Spleen (tissue), 11 donors: ENCODE measurements around the gene SDK1. TPM values are rescaled to one million over a fixed set of nuclear protein-coding genes. Genes with fewer than 3 reads are reported as not detected.

Experiments used
- DNase-seq: peaks from one replicate; pipeline ENCODE4 v3.0.0-alpha.2; 2020
- H3K27ac ChIP-seq, 8 donors: fragments of 200-600 bp; sonication (generic) in 7 of 8; 1 replicate in 4 of 8; 2 replicates in 4 of 8; pipeline versions ENCODE4 v1.5.0 to v1.8.0; 2016 to 2021; ENCODE audit warnings: inconsistent platforms in 4 of 8, mild to moderate bottlenecking in 4 of 8, moderate library complexity in 1 of 8
- H3K27me3 ChIP-seq, 7 donors: fragments of 200-600 bp; sonication (generic) in 6 of 7; replicated peaks in 1 of 7; 1 replicate in 4 of 7; 2 replicates in 3 of 7; pipeline versions ENCODE4 v1.5.0 to v1.8.0; 2016 to 2021; ENCODE audit warnings: inconsistent platforms in 3 of 7, mild to moderate bottlenecking in 1 of 7
- H3K36me3 ChIP-seq, 6 donors: fragments of 200-600 bp; sonication (generic) in 5 of 6; 1 replicate in 4 of 6; 2 replicates in 2 of 6; pipeline versions ENCODE4 v1.5.0 to v1.8.0; 2016 to 2021; ENCODE audit warnings: inconsistent platforms in 2 of 6
- H3K4me1 ChIP-seq, 6 donors: fragments of 200-600 bp; sonication (generic) in 5 of 6; 1 replicate in 3 of 6; 2 replicates in 3 of 6; pipeline versions ENCODE4 v1.5.0 to v1.8.0; 2016 to 2021; ENCODE audit warnings: inconsistent platforms in 3 of 6
- H3K4me3 ChIP-seq, 8 donors: fragments of 200-600 bp; sonication (generic) in 7 of 8; 1 replicate in 4 of 8; 2 replicates in 4 of 8; pipeline versions ENCODE4 v1.5.0 to v1.8.0; 2016 to 2021; ENCODE audit warnings: inconsistent platforms in 4 of 8, mild to moderate bottlenecking in 4 of 8, moderate library complexity in 2 of 8
- H3K9me3 ChIP-seq, 8 donors: fragments of 200-600 bp; sonication (generic) in 7 of 8; 1 replicate in 4 of 8; 2 replicates in 4 of 8; pipeline versions ENCODE4 v1.5.0 to v1.8.0; 2016 to 2021; ENCODE audit warnings: inconsistent platforms in 4 of 8
- POLR2A ChIP-seq, 3 donors: fragments of 450-650 bp; IDR thresholded peaks; one replicate each; pipeline ENCODE4 v1.5.1; 2017; ENCODE audit warnings: antibody characterized with exemption in 3 of 3, mild to moderate bottlenecking in 1 of 3
- POLR2AphosphoS5 ChIP-seq, 3 donors: sonication (generic); formaldehyde crosslinking; IDR thresholded peaks; one replicate each; pipeline ENCODE4 v1.5.1; 2017; ENCODE audit warnings: antibody characterized with exemption in 3 of 3
- WGBS, 5 donors: extraction: QIAGEN DNeasy Blood & Tissue Kit in 3 of 5; methylation state at CpG; one replicate each; pipeline versions ENCODE4 v1.1.5 to v1.1.7; 2013 to 2018; 5-methylcytosine and 5-hydroxymethylcytosine counted together
- intact Hi-C: fragments of 100-400 bp; cut with DNase I; formaldehyde crosslinking; loops from one replicate; pipeline ENCODE4 v1.15.0; 2023; ENCODE audit warnings: low total_unique reads
- polyA plus RNA-seq, 3 donors: library from polyadenylated mRNA; stranded (reverse); fragments of 200-250 nt; gene quantifications; one replicate each; pipeline ENCODE4 v1.2.1, GENCODE V29; 2013
- total RNA-seq, 7 donors: library from RNA; depleted of rRNA in 3 of 7; stranded (reverse); fragments of >200 nt in 3 of 7; fragmentation: NEBNext Ultra II Directional in 4 of 7; extraction: Animal tissue kit (Norgen Biotek cat#: 25700) in 4 of 7; gene quantifications; one replicate each; pipeline versions ENCODE4 v1.1.0 to v1.2.1, GENCODE V29; 2016 to 2021
- TF ChIP-seq, protein P1 (sequence below), 11 experiments: fragments of 200-600 bp in 7 of 11; fragments of 450-650 bp in 4 of 11; sonication (generic) in 4 of 11; IDR thresholded peaks in 8 of 11; conservative IDR thresholded peaks in 3 of 11; 1 replicate in 7 of 11; 2 replicates in 4 of 11; pipeline versions ENCODE4 v1.4.0 to v1.8.0; 2016 to 2021; ENCODE audit warnings: antibody characterized with exemption in 11 of 11, inconsistent platforms in 4 of 11, mild to moderate bottlenecking in 1 of 11
- donor health status: healthy with polysubstance abuse.
- donor health status: DM: no; HTN: no; CAD: no; lungs with moderate emphysema.
- donor health status: DM: no; HTN: no; CAD: no.
- donor health status: Bipolar disorder and iron deficiency.
- donor health status: healthy.
- donor health status: DM: no; HTN: no; CAD: no.
- donor health status: DM: yes; HTN: yes; CAD: no.

Gene SDK1
- total and polyA plus RNA-seq, 10 donors: 3.2 to 54.1 (median 35.1) TPM

DNA sequence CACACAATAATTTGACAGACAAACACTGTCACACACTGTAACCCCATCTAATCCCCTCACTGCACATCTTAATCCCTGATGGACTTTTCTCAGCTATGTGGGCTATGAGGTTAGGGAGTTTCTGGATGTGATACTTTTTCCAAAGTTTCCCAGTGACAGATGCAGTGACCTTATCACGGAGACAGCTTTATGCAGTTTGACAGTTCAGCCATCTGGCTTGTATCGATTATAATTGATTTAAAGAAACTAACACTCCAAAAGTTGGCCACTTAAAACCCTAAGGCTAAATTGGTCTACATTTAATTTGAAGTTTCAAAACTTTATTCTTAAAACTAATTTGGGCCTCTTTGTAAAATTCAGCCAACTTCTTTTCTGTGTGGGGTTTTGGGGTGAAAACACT, 196.7 kb downstream of the SDK1 start:
- no peak overlapping the region for H3K4me3 ChIP-seq
- intact Hi-C loops: no loop called here
- WGBS, 5 donors: 74 to 87% (median 75%) methylated on average over 2 of the region's 2 CpGs
- H3K36me3 ChIP-seq: no peaks in the 10 kb centered on the region
- TF ChIP-seq POLR2A (IDR thresholded peaks at IDR 0.05): no peak
- no peak for TF ChIP-seq POLR2AphosphoS5 (IDR thresholded peaks at IDR 0.05)
- TF ChIP-seq, protein P1, sequence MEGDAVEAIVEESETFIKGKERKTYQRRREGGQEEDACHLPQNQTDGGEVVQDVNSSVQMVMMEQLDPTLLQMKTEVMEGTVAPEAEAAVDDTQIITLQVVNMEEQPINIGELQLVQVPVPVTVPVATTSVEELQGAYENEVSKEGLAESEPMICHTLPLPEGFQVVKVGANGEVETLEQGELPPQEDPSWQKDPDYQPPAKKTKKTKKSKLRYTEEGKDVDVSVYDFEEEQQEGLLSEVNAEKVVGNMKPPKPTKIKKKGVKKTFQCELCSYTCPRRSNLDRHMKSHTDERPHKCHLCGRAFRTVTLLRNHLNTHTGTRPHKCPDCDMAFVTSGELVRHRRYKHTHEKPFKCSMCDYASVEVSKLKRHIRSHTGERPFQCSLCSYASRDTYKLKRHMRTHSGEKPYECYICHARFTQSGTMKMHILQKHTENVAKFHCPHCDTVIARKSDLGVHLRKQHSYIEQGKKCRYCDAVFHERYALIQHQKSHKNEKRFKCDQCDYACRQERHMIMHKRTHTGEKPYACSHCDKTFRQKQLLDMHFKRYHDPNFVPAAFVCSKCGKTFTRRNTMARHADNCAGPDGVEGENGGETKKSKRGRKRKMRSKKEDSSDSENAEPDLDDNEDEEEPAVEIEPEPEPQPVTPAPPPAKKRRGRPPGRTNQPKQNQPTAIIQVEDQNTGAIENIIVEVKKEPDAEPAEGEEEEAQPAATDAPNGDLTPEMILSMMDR (IDR thresholded peaks at IDR 0.05 in 8 of 11, conservative IDR thresholded peaks at IDR 0.05 in 3 of 11): no peak
- H3K27me3 ChIP-seq: no peaks in the 10 kb centered on the region
- no peak for DNase-seq
- H3K4me1 ChIP-seq: peaks cover 0 to 12% (median 0%) of the 10 kb centered on the region in 6 donors
- peaks cover 2 to 37% (median 27%) of the 10 kb centered on the region in 8 donors for H3K9me3 ChIP-seq
- H3K27ac ChIP-seq: no peak overlapping the region

DNA sequence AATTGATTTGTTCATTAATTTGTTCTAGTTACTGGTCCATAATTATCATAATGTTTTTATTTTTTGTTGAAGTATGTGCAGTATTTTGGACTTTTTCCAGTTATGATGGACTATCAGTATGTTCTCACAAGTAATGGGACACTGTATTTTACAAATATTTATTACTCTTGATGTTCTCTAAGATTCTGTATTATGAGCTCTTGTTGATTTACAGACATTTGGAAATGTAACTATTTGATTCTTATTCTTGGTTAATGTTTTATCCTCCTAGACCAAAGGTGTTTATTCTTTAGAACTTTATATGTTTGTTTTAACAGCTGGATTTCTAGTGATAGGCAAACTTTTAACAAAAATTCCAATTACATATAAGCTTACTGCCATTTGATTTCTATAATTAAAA, 200.6 kb downstream of the SDK1 start:
- Histone ChIP-seq H3K36me3 (no peaks in the 10 kb centered on the region), H3K9me3 (peaks cover 2 to 74% (median 59%) of the 10 kb centered on the region in 8 donors), H3K4me3 (no peak overlapping the region), H3K4me1 (no peaks in the 10 kb centered on the region), H3K27me3 (no peaks in the 10 kb centered on the region), H3K27ac (no peak overlapping the region)
- no peak for DNase-seq
- no peak for TF ChIP-seq POLR2A (IDR thresholded peaks at IDR 0.05)
- TF ChIP-seq, protein P1 (IDR thresholded peaks at IDR 0.05 in 8 of 11, conservative IDR thresholded peaks at IDR 0.05 in 3 of 11): no peak
- TF ChIP-seq POLR2AphosphoS5 (IDR thresholded peaks at IDR 0.05): no peak
- intact Hi-C loops: no loop called here

DNA sequence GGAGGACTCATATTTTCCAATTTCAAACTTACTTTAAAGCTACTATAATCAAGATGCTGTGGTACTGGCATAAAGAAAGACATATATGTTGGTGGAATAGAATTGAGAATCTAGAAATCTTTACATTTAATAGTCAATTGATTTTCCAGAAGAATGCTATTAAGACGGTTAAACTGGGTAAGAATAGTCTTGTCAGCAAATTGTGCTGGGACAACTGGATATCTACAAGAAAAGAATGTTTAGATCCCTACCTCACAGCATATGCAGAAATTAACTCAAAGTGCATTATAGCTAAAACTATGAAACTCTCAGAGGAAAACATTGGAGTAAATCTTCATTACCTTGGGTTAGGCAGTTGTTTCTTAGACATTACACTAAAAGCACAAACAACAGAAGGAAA, 203.3 kb downstream of the SDK1 start:
- no peak overlapping the region for H3K4me3 ChIP-seq
- H3K9me3 ChIP-seq: peaks cover 2 to 79% (median 62%) of the 10 kb centered on the region in 8 donors
- H3K27me3 ChIP-seq: no peaks in the 10 kb centered on the region
- no peak for TF ChIP-seq POLR2AphosphoS5 (IDR thresholded peaks at IDR 0.05)
- no peak for TF ChIP-seq POLR2A (IDR thresholded peaks at IDR 0.05)
- TF ChIP-seq, protein P1 (IDR thresholded peaks at IDR 0.05 in 8 of 11, conservative IDR thresholded peaks at IDR 0.05 in 3 of 11): no peak
- H3K27ac ChIP-seq: no peak overlapping the region
- H3K36me3 ChIP-seq: no peaks in the 10 kb centered on the region
- 91 to 100% (median 94%) methylated on average over 1 of the region's 1 CpG for whole genome bisulfite sequencing, 5 donors
- no peaks in the 10 kb centered on the region for H3K4me1 ChIP-seq
- intact Hi-C loops: no loop called here
- DNase-seq: no peak

DNA sequence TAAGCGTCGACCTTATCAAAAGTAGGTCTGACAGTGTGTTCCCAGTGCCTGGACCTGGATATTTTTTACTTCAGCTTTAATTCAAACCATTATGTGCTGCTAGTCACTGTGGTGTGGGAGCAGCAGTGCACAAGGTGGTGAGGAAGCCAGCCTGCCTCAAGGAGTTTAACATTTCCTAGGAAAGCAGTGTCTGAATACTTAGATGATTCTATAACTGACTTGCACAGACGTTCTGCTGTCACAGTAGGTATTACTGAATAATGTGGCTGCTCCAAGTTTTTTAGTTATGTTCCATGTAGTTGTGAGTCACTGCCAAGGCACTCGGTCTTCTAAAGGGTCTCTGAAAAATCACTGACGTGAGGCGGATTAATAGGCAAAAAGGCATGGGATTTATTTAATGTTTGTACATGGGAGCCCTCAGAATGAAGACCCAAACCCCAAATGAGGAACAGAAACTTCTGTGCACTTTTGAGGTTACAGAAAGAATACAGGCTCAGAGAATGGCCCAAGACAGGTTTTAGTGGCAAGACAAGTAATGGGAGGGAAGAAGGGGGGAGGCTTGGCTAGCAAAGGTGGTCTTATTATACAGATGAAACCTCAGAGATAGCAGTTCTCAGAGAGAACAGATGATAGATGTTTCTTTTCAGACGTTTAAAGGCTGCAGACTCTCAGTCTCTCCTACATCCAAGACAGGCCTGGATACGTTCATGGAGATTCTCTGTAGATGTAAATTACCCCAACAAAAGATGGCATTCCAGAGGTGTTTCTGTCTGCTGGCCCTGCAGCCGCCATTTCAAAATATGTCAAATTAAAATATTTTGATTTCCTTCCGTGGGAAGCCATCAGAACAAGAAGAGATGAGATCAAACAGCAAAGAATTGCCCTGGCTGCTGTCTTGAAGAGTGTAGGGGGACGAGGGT, 209.3 kb downstream of the SDK1 start:
- intact Hi-C loops: no loop called here
- peaks cover 0 to 11% (median 2%) of the 10 kb centered on the region in 6 donors for H3K4me1 ChIP-seq
- no peak for TF ChIP-seq POLR2A (IDR thresholded peaks at IDR 0.05)
- no peak for TF ChIP-seq POLR2AphosphoS5 (IDR thresholded peaks at IDR 0.05)
- TF ChIP-seq, protein P1 (IDR thresholded peaks at IDR 0.05 in 8 of 11, conservative IDR thresholded peaks at IDR 0.05 in 3 of 11): no peak
- peaks cover 0 to 23% (median 20%) of the 10 kb centered on the region in 8 donors for H3K9me3 ChIP-seq
- H3K27ac ChIP-seq: no peak overlapping the region
- H3K36me3 ChIP-seq: no peaks in the 10 kb centered on the region
- H3K4me3 ChIP-seq: no peak overlapping the region
- DNase-seq: no peak
- H3K27me3 ChIP-seq: no peaks in the 10 kb centered on the region
- WGBS, 5 donors: 75 to 82% (median 78%) methylated on average over 11 of the region's 11 CpGs
